VCaP (cell line): ENCODE data around the gene R3HDM2.

Experiments used
- H3K27ac ChIP-seq: fragments of 450-650 bp; 2 replicates; pipeline ENCODE4 v1.5.1; 2017
- TF ChIP-seq, protein P1 (sequence below): fragments of 450-650 bp; conservative IDR thresholded peaks from 2 replicates; pipeline ENCODE4 v1.5.1; 2017; ENCODE audit warnings: mild to moderate bottlenecking, moderate library complexity

The R3HDM2 gene

DNA sequence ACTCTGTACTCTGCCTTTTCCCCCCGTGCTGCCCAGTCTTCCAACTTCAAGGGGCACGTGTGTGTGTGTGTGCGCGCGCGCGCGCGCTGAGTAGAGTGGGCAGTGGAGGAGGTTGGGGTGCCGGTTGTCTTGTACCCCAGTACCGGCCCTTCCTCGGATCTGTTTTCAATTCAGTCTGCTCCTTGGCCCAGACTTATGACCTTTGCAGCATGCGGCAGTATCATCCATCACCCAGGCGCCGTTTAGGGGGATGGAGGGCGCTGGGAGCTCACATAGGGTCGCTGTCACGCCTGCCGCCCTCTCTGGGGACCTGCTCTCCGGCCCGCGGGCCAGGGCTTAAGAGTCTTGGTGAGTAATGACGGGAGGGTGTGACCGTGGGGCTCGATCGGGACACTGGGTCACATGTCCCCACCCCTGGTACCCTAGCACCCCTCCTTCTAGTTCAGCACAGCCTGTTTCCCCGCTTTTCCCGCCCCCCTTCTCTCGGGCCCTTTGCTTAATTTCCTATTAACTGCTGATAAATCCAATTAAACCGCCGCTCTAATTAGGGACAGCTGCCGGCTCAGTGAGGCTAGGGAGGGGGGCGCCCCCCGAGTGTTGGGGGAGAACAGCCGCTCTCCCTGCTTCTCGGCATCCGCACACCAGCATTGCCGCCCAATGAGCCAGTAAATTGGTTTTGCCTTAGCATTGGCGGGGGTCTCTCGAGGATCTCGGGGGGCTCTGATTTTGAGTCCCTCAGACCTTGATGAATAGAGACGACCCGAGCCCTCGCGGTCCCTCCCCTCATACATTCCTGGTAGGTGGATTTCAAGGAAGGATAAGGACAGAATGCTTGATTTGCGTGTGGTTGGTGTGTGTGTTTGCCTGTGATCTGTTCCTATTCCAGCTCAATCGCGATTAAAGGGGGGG is 189.2 kb downstream of the R3HDM2 start:
- TF ChIP-seq, protein P1, sequence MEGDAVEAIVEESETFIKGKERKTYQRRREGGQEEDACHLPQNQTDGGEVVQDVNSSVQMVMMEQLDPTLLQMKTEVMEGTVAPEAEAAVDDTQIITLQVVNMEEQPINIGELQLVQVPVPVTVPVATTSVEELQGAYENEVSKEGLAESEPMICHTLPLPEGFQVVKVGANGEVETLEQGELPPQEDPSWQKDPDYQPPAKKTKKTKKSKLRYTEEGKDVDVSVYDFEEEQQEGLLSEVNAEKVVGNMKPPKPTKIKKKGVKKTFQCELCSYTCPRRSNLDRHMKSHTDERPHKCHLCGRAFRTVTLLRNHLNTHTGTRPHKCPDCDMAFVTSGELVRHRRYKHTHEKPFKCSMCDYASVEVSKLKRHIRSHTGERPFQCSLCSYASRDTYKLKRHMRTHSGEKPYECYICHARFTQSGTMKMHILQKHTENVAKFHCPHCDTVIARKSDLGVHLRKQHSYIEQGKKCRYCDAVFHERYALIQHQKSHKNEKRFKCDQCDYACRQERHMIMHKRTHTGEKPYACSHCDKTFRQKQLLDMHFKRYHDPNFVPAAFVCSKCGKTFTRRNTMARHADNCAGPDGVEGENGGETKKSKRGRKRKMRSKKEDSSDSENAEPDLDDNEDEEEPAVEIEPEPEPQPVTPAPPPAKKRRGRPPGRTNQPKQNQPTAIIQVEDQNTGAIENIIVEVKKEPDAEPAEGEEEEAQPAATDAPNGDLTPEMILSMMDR = no peak
- peak overlapping the region; percentile 87 for H3K27ac ChIP-seq

DNA sequence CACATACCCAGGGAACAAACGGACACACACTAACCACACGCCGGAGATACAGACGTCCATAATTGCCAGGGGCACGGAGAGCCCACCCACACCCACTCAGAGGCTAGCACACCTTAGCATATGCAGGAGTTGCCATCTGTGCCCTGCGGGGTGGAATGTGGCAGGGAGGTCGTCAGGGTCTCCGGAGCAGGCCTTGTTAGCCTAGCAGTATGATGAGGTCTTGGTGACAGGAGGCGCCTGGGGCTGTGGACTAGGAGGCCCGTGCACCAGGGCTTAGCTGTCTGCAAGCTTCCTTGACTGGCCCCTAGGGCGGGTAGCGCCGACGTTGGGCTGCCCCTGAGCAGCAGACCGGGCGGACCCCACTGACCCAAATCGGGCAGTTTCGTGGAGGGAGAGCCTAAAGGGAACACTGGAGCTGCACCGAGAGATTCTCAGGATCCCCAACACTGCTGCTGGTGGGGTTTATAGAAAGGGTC is 189.9 kb downstream of the R3HDM2 start:
- TF ChIP-seq, protein P1 = 0 out of 2 replicates have a peak, but pooled peaks have one; percentile 5
- peak overlapping the region; percentile 87 for H3K27ac ChIP-seq

DNA sequence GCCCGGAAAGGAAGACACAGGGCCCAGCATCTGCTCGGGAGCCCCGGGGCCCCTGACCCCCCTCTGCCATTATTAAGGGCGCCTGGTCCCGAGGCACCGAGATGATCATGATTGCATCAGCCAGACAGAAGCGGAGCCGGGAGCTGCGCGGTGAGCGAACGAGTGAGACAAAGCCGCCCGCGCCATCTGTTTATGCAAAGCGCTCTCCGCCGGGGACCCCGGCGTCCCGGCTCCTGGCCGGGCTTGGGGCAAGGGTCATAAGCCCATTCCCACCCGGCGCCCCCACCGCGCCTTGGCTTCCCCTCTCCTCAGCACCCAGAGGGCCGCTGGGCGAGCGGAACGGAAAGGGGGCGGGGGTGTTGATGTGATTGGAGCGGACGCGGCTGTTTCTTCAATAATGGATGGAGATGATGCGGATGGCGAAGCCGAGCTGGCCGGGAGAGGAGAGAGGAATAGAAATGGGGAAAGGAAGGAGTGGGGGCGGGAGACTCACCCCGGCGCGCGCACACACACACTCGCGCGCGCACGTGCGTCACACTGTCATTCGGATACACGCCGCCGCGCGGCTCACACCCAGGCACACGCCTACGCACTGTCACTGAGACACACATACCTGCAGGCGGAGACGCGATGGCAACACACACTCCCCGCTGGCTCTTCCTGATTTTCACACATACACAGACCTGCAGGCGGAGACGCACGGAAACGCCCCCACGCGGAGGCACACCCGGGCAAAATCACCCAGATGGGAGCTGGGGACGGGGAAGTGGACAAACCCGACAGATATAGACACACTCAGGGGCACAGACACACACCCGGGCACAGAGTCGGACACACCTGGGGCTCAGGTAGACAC is 190.5 kb downstream of the R3HDM2 start:
- peak overlapping the region; percentile 87 for H3K27ac ChIP-seq
- TF ChIP-seq, protein P1 = no peak; the same call in 1 of the 2 replicates

DNA sequence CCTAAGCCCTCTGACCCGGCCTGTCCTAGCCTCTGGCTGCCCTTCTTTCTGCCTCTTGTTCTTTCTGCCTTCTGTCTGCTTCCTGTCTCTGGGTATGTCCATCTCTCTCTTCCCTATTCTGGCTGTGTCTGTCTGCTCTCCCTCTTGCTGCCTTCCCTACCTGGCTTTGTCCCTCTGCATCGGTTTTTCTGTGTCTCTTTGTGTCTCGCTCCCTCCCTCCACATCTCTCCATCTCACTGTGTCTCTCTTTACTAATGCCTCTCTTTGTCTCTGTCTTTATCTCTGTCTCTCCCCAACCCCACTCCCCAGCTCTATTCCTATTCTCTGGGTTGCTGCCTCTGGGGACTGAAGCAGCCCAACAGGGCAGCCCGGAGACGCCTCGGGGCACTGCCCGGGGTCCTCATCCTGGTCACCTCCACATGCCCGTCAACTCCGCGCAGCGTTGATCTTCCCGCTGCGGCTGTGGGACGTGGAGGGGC is 191.2 kb downstream of the R3HDM2 start:
- H3K27ac ChIP-seq = peak overlapping the region; percentile 87
- TF ChIP-seq, protein P1 = no peak

DNA sequence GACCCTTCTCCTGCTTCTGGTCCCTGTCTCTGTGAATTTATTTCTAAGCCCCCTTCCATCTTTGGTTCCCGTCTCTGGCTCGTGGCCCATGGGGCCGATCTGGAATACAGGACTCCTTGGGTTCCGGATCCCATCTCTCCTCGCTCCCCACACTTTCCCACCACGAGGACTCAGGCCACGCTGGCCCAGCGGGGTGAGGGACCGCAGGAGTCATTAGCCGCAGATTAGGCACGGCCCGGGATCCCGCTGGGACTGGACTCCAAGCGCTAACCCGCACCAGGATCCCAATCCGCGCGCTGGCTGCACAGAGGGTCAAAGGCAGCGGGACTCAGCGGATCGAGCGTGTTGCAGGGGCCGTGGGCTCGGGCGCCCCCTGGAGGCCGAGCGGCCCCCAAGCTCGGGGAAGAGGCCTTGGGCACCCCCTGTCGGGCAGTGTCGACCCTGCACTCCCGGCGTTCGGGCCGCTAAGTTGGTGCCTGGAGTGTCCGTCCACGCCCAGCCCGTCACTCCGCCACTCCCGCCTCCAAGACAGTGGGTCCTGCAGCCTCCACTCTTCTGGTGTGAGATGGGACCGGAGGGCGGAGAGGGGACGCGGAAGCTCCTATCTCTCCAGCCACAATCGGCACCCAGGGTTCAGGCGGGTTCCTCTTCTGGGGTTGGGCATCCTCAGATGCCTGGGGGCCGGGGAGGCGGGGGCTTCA is 191.8 kb downstream of the R3HDM2 start:
- peak overlapping the region; percentile 87 for H3K27ac ChIP-seq
- TF ChIP-seq, protein P1 = peak; percentile 100

DNA sequence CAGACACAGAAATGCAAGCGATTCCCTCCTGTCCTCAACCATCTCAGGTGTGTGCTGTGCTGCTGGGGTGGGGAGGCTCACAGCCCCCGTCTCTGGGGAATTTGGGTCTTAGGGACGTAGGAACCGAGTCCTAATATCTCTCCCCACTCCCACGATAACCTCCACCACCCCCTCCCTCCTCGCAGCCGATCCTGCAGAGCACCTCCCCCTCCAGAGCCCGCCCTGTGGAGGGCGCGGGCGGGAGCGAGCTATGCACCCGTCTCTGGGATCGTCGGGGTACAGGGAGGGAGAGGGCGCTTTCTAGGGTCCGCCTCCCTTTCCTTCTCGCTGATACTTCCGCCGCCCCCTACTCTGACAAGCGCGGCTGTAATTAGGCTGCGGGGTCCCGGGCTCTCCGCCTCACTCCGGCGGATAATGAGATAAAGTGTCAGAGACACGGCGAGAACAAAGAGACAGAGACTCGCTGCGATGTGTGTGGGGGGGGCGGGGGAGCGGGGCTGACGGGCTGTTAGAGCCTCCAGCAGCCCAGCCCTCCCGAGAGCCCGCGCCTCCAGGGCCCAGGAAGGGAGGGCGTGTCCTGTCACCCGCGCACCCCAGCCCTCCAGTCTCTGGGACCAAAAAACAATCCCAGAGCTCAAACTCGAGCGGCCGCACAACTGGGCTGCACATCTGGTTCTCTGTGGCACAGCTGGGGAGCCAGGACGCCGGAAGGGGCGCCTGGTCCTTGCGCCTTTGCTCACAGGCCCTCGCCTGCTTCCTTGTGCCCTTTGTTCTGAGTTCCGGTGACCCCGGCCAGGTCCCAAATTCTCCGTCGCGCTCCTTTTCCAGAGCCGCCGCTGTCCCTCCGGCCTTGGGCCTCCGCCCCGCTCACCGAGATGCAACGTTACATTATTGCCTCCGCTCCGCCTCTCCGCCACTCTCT is 192.7 kb downstream of the R3HDM2 start:
- peak overlapping the region; percentile 87; the same call in 1 of the 2 replicates for H3K27ac ChIP-seq
- TF ChIP-seq, protein P1 = no peak
